Uterus (tissue), 2 donors: ENCODE data around the gene OPRL1.

Experiments
- POLR2A ChIP-seq, 2 donors: fragments of 450-650 bp; IDR thresholded peaks; one replicate each; pipeline ENCODE4 v1.6.1; 2016; ENCODE audit warnings: antibody characterized with exemption in 2 of 2, mild to moderate bottlenecking in 1 of 2, moderate library complexity in 1 of 2
- TF ChIP-seq, protein P1 (sequence below), 4 experiments: fragments of 200-600 bp in 2 of 4; fragments of 450-650 bp in 2 of 4; sonication (generic) in 2 of 4; IDR thresholded peaks; one replicate each; pipeline ENCODE4 v1.5.1; 2016 to 2019; ENCODE audit warnings: antibody characterized with exemption in 4 of 4, mild to moderate bottlenecking in 2 of 4, moderate library complexity in 1 of 4

DNA sequence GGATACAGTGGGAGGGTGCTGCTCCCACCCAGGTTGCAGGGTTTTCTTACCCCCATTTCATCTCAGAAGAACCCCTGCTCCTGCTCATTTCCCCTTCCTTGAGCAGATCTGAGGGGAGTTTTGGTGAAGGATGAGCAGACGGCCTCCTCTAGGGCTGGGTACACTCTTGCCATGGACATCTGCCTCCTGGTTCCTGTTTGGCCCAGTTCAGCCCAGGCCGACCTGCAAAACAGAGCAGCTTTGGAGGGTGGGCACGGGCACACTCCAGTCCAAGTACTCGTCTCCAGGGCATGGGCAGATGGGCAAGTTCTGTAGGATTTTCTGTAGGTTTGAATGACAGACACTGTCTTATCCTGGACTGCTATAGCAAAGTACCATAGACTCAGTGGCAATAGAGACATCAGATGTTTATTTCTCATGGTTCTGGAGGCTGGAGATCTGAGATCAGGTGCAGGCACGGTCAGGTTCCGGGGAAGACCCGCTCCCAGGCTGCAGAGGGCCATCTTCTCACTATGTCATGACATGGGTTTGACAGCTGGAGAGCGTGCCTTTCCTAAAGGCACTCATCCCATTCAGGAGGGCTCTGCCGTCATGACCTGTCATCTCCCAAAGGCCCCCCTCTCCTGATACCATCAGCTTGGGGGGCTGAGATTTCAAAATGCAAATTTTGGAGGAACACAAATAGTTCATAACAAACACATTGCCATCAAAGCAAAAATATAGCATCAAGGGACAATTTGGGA is 21.2 kb downstream of the OPRL1 start:
- TF ChIP-seq, protein P1, sequence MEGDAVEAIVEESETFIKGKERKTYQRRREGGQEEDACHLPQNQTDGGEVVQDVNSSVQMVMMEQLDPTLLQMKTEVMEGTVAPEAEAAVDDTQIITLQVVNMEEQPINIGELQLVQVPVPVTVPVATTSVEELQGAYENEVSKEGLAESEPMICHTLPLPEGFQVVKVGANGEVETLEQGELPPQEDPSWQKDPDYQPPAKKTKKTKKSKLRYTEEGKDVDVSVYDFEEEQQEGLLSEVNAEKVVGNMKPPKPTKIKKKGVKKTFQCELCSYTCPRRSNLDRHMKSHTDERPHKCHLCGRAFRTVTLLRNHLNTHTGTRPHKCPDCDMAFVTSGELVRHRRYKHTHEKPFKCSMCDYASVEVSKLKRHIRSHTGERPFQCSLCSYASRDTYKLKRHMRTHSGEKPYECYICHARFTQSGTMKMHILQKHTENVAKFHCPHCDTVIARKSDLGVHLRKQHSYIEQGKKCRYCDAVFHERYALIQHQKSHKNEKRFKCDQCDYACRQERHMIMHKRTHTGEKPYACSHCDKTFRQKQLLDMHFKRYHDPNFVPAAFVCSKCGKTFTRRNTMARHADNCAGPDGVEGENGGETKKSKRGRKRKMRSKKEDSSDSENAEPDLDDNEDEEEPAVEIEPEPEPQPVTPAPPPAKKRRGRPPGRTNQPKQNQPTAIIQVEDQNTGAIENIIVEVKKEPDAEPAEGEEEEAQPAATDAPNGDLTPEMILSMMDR (IDR thresholded peaks at IDR 0.05): no peak
- TF ChIP-seq POLR2A (IDR thresholded peaks at IDR 0.05): no peak
